Endothelial cell of umbilical vein (primary cell): Measurements from ENCODE around the gene SGSH. TPM values are rescaled to one million over a fixed set of nuclear protein-coding genes. Genes with fewer than 3 reads are reported as not detected.

Source experiments
- BruUV-seq: library from RNA; stranded (reverse); fragments of 400-500 nt; replicated peaks from 2 replicates; lab custom pipeline; 2021; lab: Mats Ljungman, UMichigan
- CTCF ChIA-PET: fragments of 300-600, 350-600 bp; sonication (Branson Sonifier 250); formaldehyde crosslinking; loops from one replicate; lab custom pipeline; 2021; ENCODE audit warnings: antibody characterized with exemption, inconsistent platforms; lab: Charles Lee
- POLR2A ChIA-PET: fragments of 300-600, 350-600 bp; sonication (Branson Sonifier 250); formaldehyde crosslinking; loops from one replicate; lab custom pipeline; 2021; ENCODE audit warnings: antibody characterized with exemption, inconsistent platforms; lab: Charles Lee
- DNase-seq: peaks from one replicate; pipeline ENCODE4 v3.0.0-alpha.2; 2011; ENCODE audit warnings: low read depth, low spot score
- FAIRE-seq: peaks from 2 replicates; lab custom pipeline; 2011; peaks lifted over from hg19 to GRCh38; lab: Jason Lieb, UNC
- H2AFZ ChIP-seq: 2 replicates; pipeline ENCODE4 v1.6.0; 2012; ENCODE audit warnings: low read depth, low read length, control low read depth, inconsistent platforms
- H3K27ac ChIP-seq: 2 replicates; pipeline ENCODE4 v1.5.1; 2011; ENCODE audit warnings: low read depth, mild to moderate bottlenecking, control low read depth, low read length, moderate library complexity; ENCODE audit not compliant: insufficient read depth
- H3K27me3 ChIP-seq, 2 experiments: 2 replicates each; pipeline versions ENCODE4 v1.6.0 to v1.6.1; 2011; ENCODE audit warnings: low read length in 2 of 2, mixed read lengths in 1 of 2; ENCODE audit not compliant: control insufficient read depth in 2 of 2, insufficient read depth in 2 of 2
- H3K36me3 ChIP-seq, 2 experiments: 2 replicates in 1 of 2; 3 replicates in 1 of 2; pipeline ENCODE4 v1.5.1; 2011; ENCODE audit warnings: low read length in 2 of 2, mild to moderate bottlenecking in 1 of 2, moderate library complexity in 1 of 2; ENCODE audit not compliant: control insufficient read depth in 2 of 2, insufficient read depth in 2 of 2; ENCODE audit errors: extremely low read depth in 1 of 2
- H3K4me1 ChIP-seq: 3 replicates; pipeline ENCODE4 v1.5.1; 2011; ENCODE audit warnings: mild to moderate bottlenecking, low read length; ENCODE audit not compliant: control insufficient read depth, insufficient read depth; ENCODE audit errors: extremely low read depth
- H3K4me2 ChIP-seq: 2 replicates; pipeline ENCODE4 v1.6.1; 2011; ENCODE audit warnings: low read length, control low read depth, mixed read lengths; ENCODE audit not compliant: insufficient read depth
- H3K4me3 ChIP-seq, 3 experiments: fragments of 200-600 bp in 1 of 3; sonication (generic), shearing (Covaris generic) in 1 of 3; replicated peaks in 1 of 3; 2 replicates each; pipeline ENCODE4 v1.5.1; 2011 to 2016; ENCODE audit warnings: control low read depth in 3 of 3, low read length in 3 of 3, mild to moderate bottlenecking in 2 of 3, inconsistent platforms in 1 of 3, low read depth in 1 of 3, moderate library complexity in 1 of 3; ENCODE audit not compliant: insufficient read depth in 1 of 3
- H3K79me2 ChIP-seq: 2 replicates; pipeline ENCODE4 v1.6.0; 2012; ENCODE audit warnings: low read length, inconsistent platforms; ENCODE audit not compliant: control insufficient read depth, insufficient read depth
- H3K9ac ChIP-seq: replicated peaks from 2 replicates; pipeline ENCODE3; 2011; ENCODE audit warnings: low read length, control low read depth; ENCODE audit not compliant: insufficient read depth; ENCODE audit errors: extremely low read depth
- H3K9me1 ChIP-seq: replicated peaks from 3 replicates; pipeline ENCODE4 v1.6.0; 2011; ENCODE audit warnings: mild to moderate bottlenecking, low read length; ENCODE audit not compliant: control insufficient read depth, insufficient read depth; ENCODE audit errors: extremely low read depth
- H3K9me3 ChIP-seq: replicated peaks from 2 replicates; pipeline ENCODE4 v1.5.1; 2012; ENCODE audit warnings: low read length, inconsistent platforms; ENCODE audit not compliant: control insufficient read depth, insufficient read depth
- H4K20me1 ChIP-seq: replicated peaks from 2 replicates; pipeline ENCODE3; 2011; ENCODE audit warnings: mild to moderate bottlenecking, low read length; ENCODE audit not compliant: control insufficient read depth, insufficient read depth; ENCODE audit errors: extremely low read depth
- EZH2 ChIP-seq: IDR thresholded peaks from 2 replicates; pipeline ENCODE4 v1.6.1; 2012; ENCODE audit warnings: borderline replicate concordance, low read depth, mild to moderate bottlenecking, moderate library complexity, low read length, inconsistent platforms; ENCODE audit not compliant: severe bottlenecking
- FOS ChIP-seq: IDR thresholded peaks from 2 replicates; pipeline ENCODE4 v1.6.1; 2011; ENCODE audit warnings: mild to moderate bottlenecking, low read length, moderate library complexity, borderline replicate concordance; ENCODE audit not compliant: insufficient read depth
- GATA2 ChIP-seq: IDR thresholded peaks from 2 replicates; pipeline ENCODE4 v1.7.0; 2011; ENCODE audit warnings: low read depth, mild to moderate bottlenecking, moderate library complexity, mixed read lengths, low read length; ENCODE audit not compliant: insufficient read length, insufficient read depth
- JUN ChIP-seq: IDR thresholded peaks from 2 replicates; pipeline ENCODE4 v1.6.1; 2011; ENCODE audit warnings: borderline replicate concordance, low read depth; ENCODE audit not compliant: insufficient read length, insufficient read depth
- MYC ChIP-seq: IDR thresholded peaks from one replicate; pipeline ENCODE4 v1.6.1; 2011; ENCODE audit warnings: mild to moderate bottlenecking, low read depth, low read length
- POLR2A ChIP-seq: IDR thresholded peaks from 2 replicates; pipeline ENCODE4 v1.6.1; 2012; ENCODE audit warnings: low read depth, mild to moderate bottlenecking, control low read depth, low read length
- POLR2AphosphoS5 ChIP-seq: IDR thresholded peaks from 2 replicates; pipeline ENCODE4 v1.6.1; 2012; ENCODE audit warnings: low read depth, mild to moderate bottlenecking, control low read depth, low read length, moderate library complexity; ENCODE audit not compliant: insufficient read depth
- dilution Hi-C: fragments of 300-500 bp; cut with MboI; formaldehyde crosslinking; loops from one replicate; pipeline ENCODE4 v1.15.0; 2019; ENCODE audit warnings: low sequenced_read_pairs; ENCODE audit not compliant: extremely low pct_ligation_motif_present
- intact Hi-C: fragments of 100-400 bp; cut with micrococcal nuclease; formaldehyde crosslinking; loops from one replicate; pipeline ENCODE4 v1.10.0; 2022
- polyA plus RNA-seq, 4 experiments: library from polyadenylated mRNA; depleted of rRNA in 3 of 4; stranded (reverse) in 3 of 4; unstranded in 1 of 4; fragments of >200 nt; gene quantifications; 2 replicates each; pipeline versions ENCODE4 v1.2.1 to v1.2.3, GENCODE V29; 2011 to 2012; ENCODE audit warnings: missing spikeins in 1 of 4
- total RNA-seq: library from RNA; stranded (reverse); gene quantifications from 2 replicates; pipeline ENCODE4 v1.2.3, GENCODE V29; 2021
- TF ChIP-seq, protein P1 (sequence below): IDR thresholded peaks from 2 replicates; pipeline ENCODE4 v1.6.1; 2011; ENCODE audit not compliant: insufficient read depth, insufficient read length
- TF ChIP-seq, protein P2 (sequence below), 2 donors: IDR thresholded peaks; 1 replicate in 1 of 2; 2 replicates in 1 of 2; pipeline ENCODE4 v1.5.1; 2011; ENCODE audit warnings: low read length in 2 of 2, mild to moderate bottlenecking in 2 of 2, moderate library complexity in 2 of 2, control low read depth in 1 of 2, inconsistent platforms in 1 of 2, low read depth in 1 of 2; ENCODE audit not compliant: insufficient read depth in 1 of 2; ENCODE audit errors: extremely low read depth in 1 of 2

SGSH gene
- total and polyA plus RNA-seq, 2 donors (not counting 3 experiments of a cell fraction or from before 2014, with no cell fraction given): 81.4 to 217 TPM

DNA sequence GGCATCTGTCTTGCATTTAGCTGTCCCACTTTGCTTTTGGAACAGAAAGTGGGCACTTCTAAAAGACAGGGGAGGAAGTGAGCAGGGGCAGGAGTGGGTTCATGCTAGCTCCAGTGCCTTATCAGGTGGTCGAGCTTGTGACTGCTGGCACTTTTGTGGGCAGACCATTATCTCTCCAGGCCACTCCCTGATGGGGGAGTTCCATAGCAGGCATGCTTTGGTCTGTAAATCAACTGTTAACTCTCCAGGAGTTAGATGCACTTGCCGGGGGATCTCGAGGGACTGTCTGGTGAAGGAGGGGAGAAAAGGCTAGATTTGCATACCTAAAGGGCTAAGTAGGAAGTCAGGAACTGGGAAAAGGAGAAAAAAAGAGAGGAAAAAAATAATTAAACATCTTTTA lies 59.6 kb downstream of the SGSH start:
- FAIRE-seq (no peak), DNase-seq (no peak)
- no peaks in the 10 kb centered on the region for H4K20me1 ChIP-seq
- intact Hi-C loops: no loop called here
- no peaks in the 10 kb centered on the region for H3K9me3 ChIP-seq
- ChIA-PET CTCF (no interaction called here), POLR2A (no interaction called here)
- H3K4me2 ChIP-seq: no peak overlapping the region
- no peak overlapping the region for H3K4me3 ChIP-seq
- H3K79me2 ChIP-seq: no peaks in the 10 kb centered on the region
- H3K27me3 ChIP-seq: peaks cover 8% of the 10 kb centered on the region in 2 experiments
- TF ChIP-seq EZH2: no peak
- no peak for TF ChIP-seq MYC
- TF ChIP-seq GATA2: no peak
- TF ChIP-seq, protein P1, sequence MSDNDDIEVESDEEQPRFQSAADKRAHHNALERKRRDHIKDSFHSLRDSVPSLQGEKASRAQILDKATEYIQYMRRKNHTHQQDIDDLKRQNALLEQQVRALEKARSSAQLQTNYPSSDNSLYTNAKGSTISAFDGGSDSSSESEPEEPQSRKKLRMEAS: no peak
- TF ChIP-seq JUN: no peak
- TF ChIP-seq POLR2A: no peak
- TF ChIP-seq, protein P2, sequence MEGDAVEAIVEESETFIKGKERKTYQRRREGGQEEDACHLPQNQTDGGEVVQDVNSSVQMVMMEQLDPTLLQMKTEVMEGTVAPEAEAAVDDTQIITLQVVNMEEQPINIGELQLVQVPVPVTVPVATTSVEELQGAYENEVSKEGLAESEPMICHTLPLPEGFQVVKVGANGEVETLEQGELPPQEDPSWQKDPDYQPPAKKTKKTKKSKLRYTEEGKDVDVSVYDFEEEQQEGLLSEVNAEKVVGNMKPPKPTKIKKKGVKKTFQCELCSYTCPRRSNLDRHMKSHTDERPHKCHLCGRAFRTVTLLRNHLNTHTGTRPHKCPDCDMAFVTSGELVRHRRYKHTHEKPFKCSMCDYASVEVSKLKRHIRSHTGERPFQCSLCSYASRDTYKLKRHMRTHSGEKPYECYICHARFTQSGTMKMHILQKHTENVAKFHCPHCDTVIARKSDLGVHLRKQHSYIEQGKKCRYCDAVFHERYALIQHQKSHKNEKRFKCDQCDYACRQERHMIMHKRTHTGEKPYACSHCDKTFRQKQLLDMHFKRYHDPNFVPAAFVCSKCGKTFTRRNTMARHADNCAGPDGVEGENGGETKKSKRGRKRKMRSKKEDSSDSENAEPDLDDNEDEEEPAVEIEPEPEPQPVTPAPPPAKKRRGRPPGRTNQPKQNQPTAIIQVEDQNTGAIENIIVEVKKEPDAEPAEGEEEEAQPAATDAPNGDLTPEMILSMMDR (IDR thresholded peaks at IDR 0.05; ENCODE audit: extremely low read depth in 1 of 2, insufficient read depth in 1 of 2, low read depth in 1 of 2, low read length in 2 of 2): no peak
- no peak for TF ChIP-seq FOS
- TF ChIP-seq POLR2AphosphoS5: no peak
- H3K4me1 ChIP-seq: no peaks in the 10 kb centered on the region
- no peaks in the 10 kb centered on the region for H3K36me3 ChIP-seq
- H3K27ac ChIP-seq: no peak overlapping the region
- dilution Hi-C loops: no loop called here
- BruUV-seq: no TSS peak
- H2AFZ ChIP-seq: no peak overlapping the region
- no peaks in the 10 kb centered on the region for H3K9me1 ChIP-seq
- H3K9ac ChIP-seq: no peak overlapping the region

Other genes starting within 250 kb of the SGSH start
- gene TBC1D16, start 184.5 kb downstream of the SGSH start, total RNA-seq: 48.6 and 50.9 TPM in 2 replicates
- gene TBC1D16, start 184.5 kb downstream of the SGSH start, polyA plus RNA-seq: 11.8 and 12.9 TPM in 2 replicates
- gene CCDC40, start 183.7 kb downstream of the SGSH start, total RNA-seq: 4.1 and 5.5 TPM in 2 replicates
- gene CCDC40, start 183.7 kb downstream of the SGSH start, polyA plus RNA-seq: 1.1 and 1.4 TPM in 2 replicates
- gene GAA, start 118.8 kb downstream of the SGSH start, total RNA-seq: 45.9 and 49.7 TPM in 2 replicates
- gene GAA, start 118.8 kb downstream of the SGSH start, polyA plus RNA-seq: 26.3 and 29.8 TPM in 2 replicates
- gene EIF4A3, start 73.2 kb downstream of the SGSH start, total RNA-seq: 90.4 and 93.8 TPM in 2 replicates
- 80.3 and 94.5 TPM in 2 replicates for gene EIF4A3, start 73.2 kb downstream of the SGSH start, polyA plus RNA-seq
- gene CARD14, start 50.3 kb downstream of the SGSH start, total RNA-seq: not detected in 2 replicates
- not detected in 2 replicates for gene CARD14, start 50.3 kb downstream of the SGSH start, polyA plus RNA-seq
- 21.2 and 25.2 TPM in 2 replicates for gene SLC26A11, start 94 bp upstream of the SGSH start, total RNA-seq
- 33.0 and 36.7 TPM in 2 replicates for gene SLC26A11, start 94 bp upstream of the SGSH start, polyA plus RNA-seq
- 108 and 116 TPM in 2 replicates for gene RNF213, start 40.5 kb upstream of the SGSH start, total RNA-seq
- 36.5 and 39.0 TPM in 2 replicates for gene RNF213, start 40.5 kb upstream of the SGSH start, polyA plus RNA-seq
- gene ENDOV, start 194.8 kb upstream of the SGSH start, total RNA-seq: 17.6 and 25.9 TPM in 2 replicates
- 20.4 and 21.1 TPM in 2 replicates for gene ENDOV, start 194.8 kb upstream of the SGSH start, polyA plus RNA-seq